Cardiac septum (tissue), 1 donor: Measurements from ENCODE around the gene ZNF485. TPM values are rescaled to one million over a fixed set of nuclear protein-coding genes. Genes with fewer than 3 reads are reported as not detected.
"Not testable (repeated sequence)": the region's sequence is repeated elsewhere in the genome, so short reads cannot be mapped to it uniquely, and the experiment has no call there.

Experiments
- DNase-seq: peaks from one replicate; pipeline ENCODE4 v3.0.0-alpha.2; 2020; ENCODE audit warnings: low spot score
- intact Hi-C: fragments of 100-400 bp; cut with DNase I; formaldehyde crosslinking; loops from one replicate; pipeline ENCODE4 v1.14.0; 2022
- total RNA-seq: library from RNA; stranded (reverse); fragmentation: NEBNext Ultra II Directional; extraction: Animal tissue kit (Norgen Biotek cat#: 25700); gene quantifications from one replicate; pipeline ENCODE4 v1.2.1, GENCODE V29; 2021
- donor health status: DM: no; HTN: no; CAD: no.

ZNF485 gene
- total RNA-seq, 1 donor from 2014 or later: 1.7 TPM

- DNase-seq: no peak
- intact Hi-C loops: no loop called here
These were observed 7.8 kb upstream of the ZNF485 start for GRCh38 chr10:43598446-43598845.

- intact Hi-C loops: no loop called here
- DNase-seq: no peak
These were observed 6.9 kb upstream of the ZNF485 start for GRCh38 chr10:43599333-43599732.

- DNase-seq, intact Hi-C loops: not testable (repeated sequence)
These were observed 4.7 kb upstream of the ZNF485 start for GRCh38 chr10:43601576-43601975.

- intact Hi-C loops: loop anchor here (2.0 kb wide), 1 partner anchor 31 kb away; the partner anchor contains the start of gene ZNF239
- no peak for DNase-seq
These were observed 352 bp upstream of the ZNF485 start for GRCh38 chr10:43605850-43606322.

GRCh38 chr10:43607199-43607573 is 948 bp downstream of the ZNF485 start:
- intact Hi-C loops: loop anchor here (2.0 kb wide), 1 partner anchor 32 kb away; the partner anchor contains the start of gene ZNF239
- no peak for DNase-seq

- intact Hi-C loops: no loop called here
These were observed 4.4 kb downstream of the ZNF485 start for GRCh38 chr10:43610636-43611035.

GRCh38 chr10:43616697-43617370 is 10.6 kb downstream of the ZNF485 start:
- DNase-seq: no peak
- intact Hi-C loops: no loop called here

More at GRCh38 chr10:43610636-43611035, 4.4 kb downstream of the ZNF485 start:
- no peak for DNase-seq

- no peak for DNase-seq
- intact Hi-C loops: no loop called here
These were observed 13.1 kb downstream of the ZNF485 start for GRCh38 chr10:43619368-43619767.

- DNase-seq: no peak
- intact Hi-C loops: no loop called here
These were observed 15.8 kb downstream of the ZNF485 start for GRCh38 chr10:43622038-43622437.

GRCh38 chr10:43623351-43623750 is 17.1 kb downstream of the ZNF485 start:
- DNase-seq: no peak
- intact Hi-C loops: no loop called here

GRCh38 chr10:43627942-43628341 is 21.7 kb downstream of the ZNF485 start:
- DNase-seq: no peak
- intact Hi-C loops: no loop called here

GRCh38 chr10:43628956-43629355 is 22.7 kb downstream of the ZNF485 start:
- intact Hi-C loops: no loop called here
- DNase-seq: no peak

GRCh38 chr10:43635816-43636215 is 29.6 kb downstream of the ZNF485 start:
- DNase-seq, intact Hi-C loops: not testable (repeated sequence)

GRCh38 chr10:43640603-43641002 is 34.4 kb downstream of the ZNF485 start:
- no peak for DNase-seq
- intact Hi-C loops: no loop called here

- intact Hi-C loops: no loop called here
- no peak for DNase-seq
These were observed 38.0 kb downstream of the ZNF485 start for GRCh38 chr10:43644252-43644651.

- intact Hi-C loops: no loop called here
- no peak for DNase-seq
These were observed 39.6 kb downstream of the ZNF485 start for GRCh38 chr10:43645866-43646265.

- intact Hi-C loops: no loop called here
- DNase-seq: no peak
These were observed 41.3 kb downstream of the ZNF485 start for GRCh38 chr10:43647576-43647975.

GRCh38 chr10:43648095-43648397 is 41.8 kb downstream of the ZNF485 start:
- intact Hi-C loops: no loop called here
- DNase-seq: no peak

GRCh38 chr10:43648398-43649184 is 42.4 kb downstream of the ZNF485 start, which contains the start of gene ZNF32:
TSS of gene ZNF32 (minus strand) at chr10:43648881. CDS start at chr10:43646133, 2,748 bp downstream.
- DNase-seq: peak; percentile 90
- intact Hi-C loops: no loop called here

- intact Hi-C loops: no loop called here
- no peak for DNase-seq
These were observed 42.9 kb downstream of the ZNF485 start for GRCh38 chr10:43649185-43649523.

GRCh38 chr10:43653746-43654145 is 47.5 kb downstream of the ZNF485 start:
- intact Hi-C loops: no loop called here
- no peak for DNase-seq
